Astrocyte (in vitro differentiated cells and primary cell): ENCODE data around the gene P2RX1. TPM values are rescaled to one million over a fixed set of nuclear protein-coding genes. Genes with fewer than 3 reads are reported as not detected.
A peak's percentile ranks its signal among the peaks of the same experiment; 100 is the strongest.

Experiments used
- DNase-seq: peaks from one replicate; pipeline ENCODE4 v3.0.0-alpha.2; 2010; ENCODE audit warnings: low read depth
- FAIRE-seq: peaks from 2 replicates; lab custom pipeline; 2011; peaks lifted over from hg19 to GRCh38; lab: Jason Lieb, UNC
- H2AFZ ChIP-seq: 2 replicates; pipeline ENCODE4 v1.6.0; 2012; ENCODE audit warnings: low read depth, low read length, inconsistent platforms
- H3K27ac ChIP-seq: 2 replicates; pipeline ENCODE4 v1.5.1; 2011; ENCODE audit warnings: low read depth, low read length, inconsistent platforms
- H3K27me3 ChIP-seq: 2 replicates; pipeline ENCODE4 v1.6.0; 2011; ENCODE audit warnings: low read length, inconsistent platforms; ENCODE audit not compliant: insufficient read depth
- H3K36me3 ChIP-seq: 2 replicates; pipeline ENCODE4 v1.5.1; 2011; ENCODE audit warnings: low read length, inconsistent platforms; ENCODE audit not compliant: insufficient read depth
- H3K4me1 ChIP-seq: 2 replicates; pipeline ENCODE4 v1.5.1; 2011; ENCODE audit warnings: low read length, inconsistent platforms; ENCODE audit not compliant: insufficient read depth
- H3K4me2 ChIP-seq: 2 replicates; pipeline ENCODE4 v1.6.0; 2012; ENCODE audit warnings: low read length, inconsistent platforms
- H3K4me3 ChIP-seq: 2 replicates; pipeline ENCODE4 v1.5.1; 2011; ENCODE audit warnings: low read depth, mild to moderate bottlenecking, low read length, inconsistent platforms; ENCODE audit not compliant: insufficient read depth
- H3K79me2 ChIP-seq: 2 replicates; pipeline ENCODE4 v1.6.0; 2012; ENCODE audit warnings: mild to moderate bottlenecking, low read length, inconsistent platforms; ENCODE audit not compliant: insufficient read depth
- H3K9ac ChIP-seq: 2 replicates; pipeline ENCODE4 v1.6.0; 2012; ENCODE audit warnings: mild to moderate bottlenecking, low read length, inconsistent platforms
- H3K9me3 ChIP-seq: 2 replicates; pipeline ENCODE4 v1.5.1; 2012; ENCODE audit warnings: low read depth, mild to moderate bottlenecking, low read length, inconsistent platforms; ENCODE audit not compliant: insufficient read depth
- H4K20me1 ChIP-seq: 2 replicates; pipeline ENCODE4 v1.6.0; 2012; ENCODE audit warnings: low read length, inconsistent platforms; ENCODE audit not compliant: insufficient read depth
- H3K27ac Mint-ChIP-seq: one replicate; pipeline ENCODE4 v1.8.0; 2021; ENCODE audit warnings: mild to moderate bottlenecking, mixed read lengths; ENCODE audit not compliant: unreplicated experiment
- H3K27me3 Mint-ChIP-seq: one replicate; pipeline ENCODE4 v1.8.0; 2021; ENCODE audit warnings: low read depth, mixed read lengths; ENCODE audit not compliant: unreplicated experiment
- H3K36me3 Mint-ChIP-seq: one replicate; pipeline ENCODE4 v1.8.0; 2021; ENCODE audit warnings: low read depth, mixed read lengths; ENCODE audit not compliant: unreplicated experiment
- H3K4me1 Mint-ChIP-seq: one replicate; pipeline ENCODE4 v1.8.0; 2021; ENCODE audit warnings: low read depth, mixed read lengths; ENCODE audit not compliant: unreplicated experiment
- H3K4me3 Mint-ChIP-seq: one replicate; pipeline ENCODE4 v1.8.0; 2021; ENCODE audit warnings: mild to moderate bottlenecking, moderate library complexity, mixed read lengths; ENCODE audit not compliant: unreplicated experiment
- H3K9me3 Mint-ChIP-seq: one replicate; pipeline ENCODE4 v1.8.0; 2021; ENCODE audit warnings: mild to moderate bottlenecking, mixed read lengths; ENCODE audit not compliant: unreplicated experiment
- EZH2 ChIP-seq: IDR thresholded peaks from 2 replicates; pipeline ENCODE4 v1.6.1; 2012; ENCODE audit warnings: mild to moderate bottlenecking, low read length, inconsistent platforms; ENCODE audit not compliant: insufficient read depth
- total RNA-seq: library from RNA; stranded (reverse); gene quantifications from 2 replicates; pipeline ENCODE4 v1.2.1, GENCODE V29; 2021
- TF ChIP-seq, protein P1 (sequence below): IDR thresholded peaks from 2 replicates; pipeline ENCODE4 v1.5.1; 2011; ENCODE audit warnings: low read depth, mild to moderate bottlenecking, inconsistent platforms, low read length, moderate library complexity; ENCODE audit not compliant: insufficient read depth

The P2RX1 gene
- total RNA-seq, 1 donor from 2014 or later = not detected

DNA sequence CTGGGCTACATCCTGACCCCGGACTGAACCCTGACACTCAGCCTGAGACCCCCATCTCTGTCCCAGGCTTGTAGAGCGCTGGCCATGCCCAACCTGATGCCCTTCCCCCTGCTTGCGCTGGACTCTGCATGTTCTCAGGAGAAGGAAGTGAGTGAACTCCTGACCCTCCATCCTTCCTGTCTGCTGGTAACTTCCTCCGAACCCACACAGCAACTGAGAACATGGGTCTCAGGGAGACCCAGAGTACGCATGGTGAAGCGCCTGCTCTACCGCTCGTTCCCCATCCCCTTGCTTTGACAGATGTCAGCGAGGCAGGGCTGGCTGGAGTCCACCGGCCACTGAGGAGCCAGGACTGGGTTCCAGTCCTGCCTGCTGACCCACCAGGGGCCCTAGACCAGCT, 29.5 kb downstream of the P2RX1 start:
- Histone ChIP-seq H3K9ac (no peak overlapping the region), H3K4me1 (peaks cover 58% of the 10 kb centered on the region), H3K36me3 (peaks cover 4% of the 10 kb centered on the region), H3K79me2 (peaks cover 27% of the 10 kb centered on the region), H4K20me1 (peaks cover 13% of the 10 kb centered on the region), H3K27ac (no peak overlapping the region), H3K27me3 (no peaks in the 10 kb centered on the region), H2AFZ (no peak overlapping the region), H3K9me3 (no peaks in the 10 kb centered on the region), H3K4me2 (no peak overlapping the region), H3K4me3 (no peak overlapping the region)
- Mint-ChIP-seq H3K36me3 (peaks cover 8% of the 10 kb centered on the region), H3K9me3 (no peaks in the 10 kb centered on the region), H3K27ac (peak overlapping the region; percentile 53), H3K4me3 (no peak overlapping the region), H3K27me3 (no peaks in the 10 kb centered on the region), H3K4me1 (peaks cover 38% of the 10 kb centered on the region)
- no peak for TF ChIP-seq EZH2
- TF ChIP-seq, protein P1, sequence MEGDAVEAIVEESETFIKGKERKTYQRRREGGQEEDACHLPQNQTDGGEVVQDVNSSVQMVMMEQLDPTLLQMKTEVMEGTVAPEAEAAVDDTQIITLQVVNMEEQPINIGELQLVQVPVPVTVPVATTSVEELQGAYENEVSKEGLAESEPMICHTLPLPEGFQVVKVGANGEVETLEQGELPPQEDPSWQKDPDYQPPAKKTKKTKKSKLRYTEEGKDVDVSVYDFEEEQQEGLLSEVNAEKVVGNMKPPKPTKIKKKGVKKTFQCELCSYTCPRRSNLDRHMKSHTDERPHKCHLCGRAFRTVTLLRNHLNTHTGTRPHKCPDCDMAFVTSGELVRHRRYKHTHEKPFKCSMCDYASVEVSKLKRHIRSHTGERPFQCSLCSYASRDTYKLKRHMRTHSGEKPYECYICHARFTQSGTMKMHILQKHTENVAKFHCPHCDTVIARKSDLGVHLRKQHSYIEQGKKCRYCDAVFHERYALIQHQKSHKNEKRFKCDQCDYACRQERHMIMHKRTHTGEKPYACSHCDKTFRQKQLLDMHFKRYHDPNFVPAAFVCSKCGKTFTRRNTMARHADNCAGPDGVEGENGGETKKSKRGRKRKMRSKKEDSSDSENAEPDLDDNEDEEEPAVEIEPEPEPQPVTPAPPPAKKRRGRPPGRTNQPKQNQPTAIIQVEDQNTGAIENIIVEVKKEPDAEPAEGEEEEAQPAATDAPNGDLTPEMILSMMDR = no peak
- FAIRE-seq (no peak), DNase-seq (no peak)

DNA sequence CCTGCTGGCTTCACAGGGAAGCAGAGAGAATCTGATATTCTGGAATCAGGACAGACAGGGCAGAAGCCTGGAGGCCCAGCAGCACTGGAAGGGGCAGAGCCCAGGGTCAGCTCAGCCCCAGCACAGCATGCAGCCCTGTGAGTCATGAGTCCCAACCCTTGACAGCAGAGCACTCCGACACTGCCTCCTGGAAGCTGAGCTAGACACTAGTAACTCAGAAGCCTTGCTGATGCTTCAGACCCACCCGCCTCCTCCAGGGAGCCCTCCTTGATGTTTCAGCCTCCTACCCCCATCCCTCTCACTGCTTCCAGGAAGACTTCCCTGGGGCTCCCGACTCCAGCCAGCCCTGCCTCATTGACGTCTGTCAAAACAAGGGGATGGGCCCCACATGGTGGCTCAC, 30.3 kb downstream of the P2RX1 start:
- peak overlapping the region; percentile 30 for H2AFZ ChIP-seq
- H3K4me1 Mint-ChIP-seq = peaks cover 30% of the 10 kb centered on the region
- FAIRE-seq = peak; percentile 45

DNA sequence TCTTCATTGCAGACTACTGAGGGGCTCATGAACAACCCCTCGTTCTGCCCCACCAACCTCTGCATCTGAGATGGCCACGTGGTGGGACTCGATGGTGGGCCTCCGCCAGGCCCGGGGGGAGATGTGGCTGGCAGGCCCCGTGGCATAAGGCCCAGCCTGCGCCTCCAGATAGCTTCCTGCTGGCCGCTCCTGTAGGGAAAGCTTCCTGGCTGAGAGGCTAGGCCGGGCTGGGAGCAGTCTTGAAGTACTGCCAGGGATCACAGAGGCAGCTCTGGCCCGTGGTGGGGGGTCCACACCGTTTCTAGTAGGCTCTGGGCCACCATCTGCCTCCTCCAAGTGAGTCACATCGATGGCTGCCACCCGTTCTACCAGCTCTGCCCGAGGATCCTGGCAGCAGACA, 31.0 kb downstream of the P2RX1 start:
- Histone ChIP-seq H3K27ac (peak overlapping the region; percentile 38), H3K4me2 (peak overlapping the region; percentile 54), H4K20me1 (peaks cover 9% of the 10 kb centered on the region), H3K36me3 (peaks cover 4% of the 10 kb centered on the region), H3K79me2 (peaks cover 20% of the 10 kb centered on the region), H3K27me3 (no peaks in the 10 kb centered on the region), H3K9me3 (no peaks in the 10 kb centered on the region), H2AFZ (no peak overlapping the region), H3K4me3 (no peak overlapping the region), H3K4me1 (peaks cover 42% of the 10 kb centered on the region), H3K9ac (peak overlapping the region; percentile 57)
- no peak overlapping the region for H3K4me3 Mint-ChIP-seq
- TF ChIP-seq, protein P1 = no peak
- no peak for TF ChIP-seq EZH2
- peaks cover 8% of the 10 kb centered on the region for H3K36me3 Mint-ChIP-seq
- no peaks in the 10 kb centered on the region for H3K27me3 Mint-ChIP-seq
- FAIRE-seq (no peak), DNase-seq (no peak)
- H3K9me3 Mint-ChIP-seq = no peaks in the 10 kb centered on the region
- no peak overlapping the region for H3K27ac Mint-ChIP-seq
- peaks cover 25% of the 10 kb centered on the region for H3K4me1 Mint-ChIP-seq

More for the DNA sequence above, 30.3 kb downstream of the P2RX1 start:
- peaks cover 24% of the 10 kb centered on the region for H3K79me2 ChIP-seq
- TF ChIP-seq EZH2 = no peak
- TF ChIP-seq, protein P1 = no peak
- H3K4me3 Mint-ChIP-seq = no peak overlapping the region
- peaks cover 8% of the 10 kb centered on the region for H3K36me3 Mint-ChIP-seq
- H3K4me1 ChIP-seq = peaks cover 49% of the 10 kb centered on the region
- peaks cover 4% of the 10 kb centered on the region for H3K36me3 ChIP-seq
- peak overlapping the region; percentile 47 for H3K27ac Mint-ChIP-seq
- peak overlapping the region; percentile 57 for H3K9ac ChIP-seq
- H4K20me1 ChIP-seq = peaks cover 9% of the 10 kb centered on the region
- peak overlapping the region; percentile 54 for H3K4me2 ChIP-seq
- H3K9me3 Mint-ChIP-seq = no peaks in the 10 kb centered on the region
- no peaks in the 10 kb centered on the region for H3K27me3 Mint-ChIP-seq
- peak; percentile 38 for DNase-seq
- no peak overlapping the region for H3K4me3 ChIP-seq
- H3K9me3 ChIP-seq = no peaks in the 10 kb centered on the region
- H3K27me3 ChIP-seq = no peaks in the 10 kb centered on the region
- H3K27ac ChIP-seq = peak overlapping the region; percentile 38
